SK-MEL-5 (cell line): ENCODE results near the gene KITLG. TPM values are rescaled to one million over a fixed set of nuclear protein-coding genes. Genes with fewer than 3 reads are reported as not detected.

Experiments
- DNase-seq: peaks from one replicate; pipeline ENCODE4 v3.0.0-alpha.2; 2016; ENCODE audit warnings: low read depth, low spot score
- in situ Hi-C: cut with HindIII; loops from 2 replicates; pipeline ENCODE4 v1.10.0; 2016; ENCODE audit warnings: low sequenced_read_pairs, high pct_unique_total_duplicates, low pct_unique_long_range_greater_than_20kb
- total RNA-seq: library from RNA; depleted of rRNA; stranded (reverse); fragments of >200 nt; shearing (Covaris generic); gene quantifications from 2 replicates; pipeline ENCODE4 v1.2.3, GENCODE V29; 2014

Gene KITLG
- total RNA-seq, 1 experiment from 2014 or later = 12.5 TPM

DNA sequence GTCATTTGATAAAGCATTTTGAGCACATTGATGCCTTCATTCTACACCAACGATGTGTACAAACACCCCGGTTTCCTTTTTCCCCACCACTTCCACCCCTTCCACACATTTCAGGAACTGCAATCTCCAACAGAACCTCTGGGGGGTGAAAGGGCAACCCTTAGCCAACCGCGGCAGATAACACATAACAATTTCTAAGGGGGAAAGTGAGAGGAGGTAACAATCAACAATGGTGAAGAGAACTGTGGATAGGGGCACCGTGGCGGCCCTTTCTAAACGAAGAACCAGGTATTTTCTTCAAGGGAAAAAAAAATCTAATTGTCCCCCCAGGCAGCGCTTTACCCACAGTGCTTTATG lies 1.1 kb downstream of the KITLG start:
- DNase-seq = peak; percentile 67
- in situ Hi-C loops = no loop called here

- in situ Hi-C loops = no loop called here
- DNase-seq = peak; percentile 73
These were observed 1.8 kb downstream of the KITLG start for GRCh38 chr12:88578276-88579160.

DNA sequence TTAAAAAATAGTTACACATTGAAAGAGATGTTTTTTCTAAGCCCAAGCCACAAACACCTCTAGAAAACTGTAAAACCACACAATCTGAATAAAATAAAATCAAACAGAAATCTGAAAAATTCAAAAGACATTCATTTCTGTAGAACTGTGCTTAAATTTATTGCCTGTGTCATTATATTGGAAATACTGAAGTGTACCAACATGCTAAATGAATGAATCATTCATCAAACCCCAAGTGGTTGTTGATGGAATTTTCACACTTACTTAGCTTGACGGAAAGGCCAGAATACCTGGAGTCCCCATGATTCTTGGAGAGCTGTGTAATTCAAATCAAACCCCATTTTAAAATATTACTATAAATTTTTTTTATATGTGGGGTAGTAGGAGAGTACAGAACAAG lies 2.7 kb downstream of the KITLG start:
- peak; percentile 52 for DNase-seq
- in situ Hi-C loops = no loop called here

DNA sequence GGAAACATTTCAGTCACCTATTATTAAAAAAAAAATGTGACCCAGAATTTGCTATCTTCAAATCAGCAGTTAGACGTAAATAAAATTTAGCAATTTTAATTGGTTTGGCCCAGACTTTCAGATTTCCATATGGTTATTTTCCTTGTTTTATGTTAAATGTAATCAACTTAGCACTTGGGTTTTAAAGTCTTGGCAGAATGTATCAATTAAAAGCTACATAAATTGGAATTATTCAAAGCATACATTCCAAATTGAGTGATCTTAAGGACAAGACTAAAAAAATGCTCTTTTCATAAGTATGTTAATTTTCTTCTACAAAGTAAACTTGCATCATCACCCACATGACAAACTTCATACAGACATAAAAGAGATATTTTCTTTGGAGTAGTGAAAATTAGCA lies 3.4 kb downstream of the KITLG start:
- no peak for DNase-seq
- in situ Hi-C loops = no loop called here

GRCh38 chr12:88575361-88575970 lies 4.8 kb downstream of the KITLG start:
- no peak for DNase-seq
- in situ Hi-C loops = no loop called here

- in situ Hi-C loops = no loop called here
- DNase-seq = no peak
These were observed 6.0 kb downstream of the KITLG start for GRCh38 chr12:88574278-88574677.

DNA sequence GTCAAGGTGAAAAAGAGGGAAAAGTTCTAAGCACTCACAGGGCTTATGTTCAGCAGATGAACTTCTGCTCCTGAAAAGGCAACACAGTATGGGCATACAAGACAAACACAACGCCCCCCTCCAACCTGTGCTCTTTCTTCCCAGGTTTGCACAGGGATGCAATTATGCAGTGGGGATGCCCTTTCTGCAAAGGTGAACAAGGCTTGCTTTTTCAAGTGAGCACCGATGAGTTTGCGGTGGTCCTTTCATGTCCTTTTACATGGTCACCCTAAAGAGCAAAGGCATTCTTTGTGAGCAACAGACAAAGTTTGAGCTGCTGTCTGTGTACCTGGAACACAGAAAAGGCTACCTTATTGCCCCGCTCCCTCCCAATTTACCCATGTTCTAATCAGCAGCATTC lies 6.7 kb downstream of the KITLG start:
- in situ Hi-C loops = no loop called here
- DNase-seq = no peak

GRCh38 chr12:88572781-88573549 lies 7.3 kb downstream of the KITLG start:
- in situ Hi-C loops = no loop called here
- DNase-seq = no peak

- in situ Hi-C loops = no loop called here
- DNase-seq = no peak
These were observed 8.7 kb downstream of the KITLG start for GRCh38 chr12:88571543-88571942.

DNA sequence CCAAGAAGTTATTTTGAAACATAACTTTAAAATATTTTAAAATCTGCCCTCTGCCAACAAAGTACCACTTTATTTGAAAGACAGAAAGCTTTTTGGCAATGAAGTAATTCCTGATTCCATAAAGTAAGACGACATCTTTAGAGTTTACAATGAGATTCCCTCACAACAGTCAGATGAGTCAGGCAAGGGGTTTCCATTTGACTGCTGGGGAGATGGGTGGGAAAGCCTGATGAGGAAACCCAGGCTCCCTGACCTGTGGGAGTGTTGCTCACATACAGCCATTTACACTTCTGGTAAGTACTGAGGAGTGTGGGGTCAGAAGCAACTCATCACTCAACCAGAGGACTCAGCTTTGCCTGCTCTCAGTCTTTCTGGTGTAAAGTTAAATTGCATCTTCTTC lies 10.2 kb downstream of the KITLG start:
- in situ Hi-C loops = no loop called here
- DNase-seq = no peak

DNA sequence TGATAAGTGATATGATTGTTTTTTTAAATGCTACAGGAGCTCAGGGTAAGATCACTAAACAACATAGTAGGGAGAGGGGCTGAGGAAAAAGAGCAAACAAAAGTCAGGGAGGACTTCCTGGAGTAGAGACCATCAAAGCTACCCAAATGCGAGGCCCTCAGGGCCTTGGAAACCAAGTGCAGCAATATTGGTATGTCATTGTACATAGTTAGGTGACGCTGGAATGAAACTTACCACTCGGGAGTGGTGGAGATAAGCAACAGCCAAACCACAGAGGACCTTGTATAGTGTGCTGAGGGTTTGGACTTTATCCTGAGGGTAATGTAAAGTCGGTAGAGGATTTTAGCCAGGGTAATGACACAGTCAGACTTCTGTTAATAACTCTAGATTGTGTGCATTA lies 13.8 kb downstream of the KITLG start:
- DNase-seq = no peak
- in situ Hi-C loops = no loop called here

DNA sequence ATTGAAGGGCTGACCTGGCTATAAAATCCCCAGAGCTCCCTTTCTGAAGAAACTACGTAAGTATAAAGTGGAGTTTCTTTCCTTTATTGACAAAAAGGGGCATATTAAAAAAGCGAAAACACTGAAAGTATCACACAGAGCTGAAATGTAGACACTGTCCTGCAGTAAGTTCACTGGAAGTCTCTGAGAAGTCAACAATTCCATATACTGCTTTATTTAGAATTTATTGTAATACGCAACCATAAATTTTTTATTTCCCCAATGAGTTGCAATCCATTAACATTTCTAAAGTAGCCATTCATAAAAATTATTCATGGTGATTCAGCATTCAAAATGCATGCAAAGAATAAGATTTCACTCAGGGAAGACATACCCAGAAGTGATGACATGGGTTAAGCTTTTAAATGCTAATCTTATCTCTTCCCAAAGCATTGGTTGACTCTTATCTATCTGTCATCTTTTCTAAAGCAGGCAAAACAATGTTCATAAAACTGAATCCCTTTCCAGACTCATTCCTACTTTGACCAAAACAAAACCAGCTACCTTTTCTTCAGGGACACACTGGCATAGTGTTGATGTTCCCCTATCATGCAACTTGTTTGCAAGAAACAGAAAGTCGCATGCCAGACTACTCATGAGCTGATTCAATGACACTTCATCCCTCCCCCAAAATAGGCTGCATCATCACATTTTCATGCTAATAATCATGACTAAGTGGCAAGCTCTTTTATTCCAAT lies 17.3 kb downstream of the KITLG start:
- no peak for DNase-seq
- in situ Hi-C loops = no loop called here

DNA sequence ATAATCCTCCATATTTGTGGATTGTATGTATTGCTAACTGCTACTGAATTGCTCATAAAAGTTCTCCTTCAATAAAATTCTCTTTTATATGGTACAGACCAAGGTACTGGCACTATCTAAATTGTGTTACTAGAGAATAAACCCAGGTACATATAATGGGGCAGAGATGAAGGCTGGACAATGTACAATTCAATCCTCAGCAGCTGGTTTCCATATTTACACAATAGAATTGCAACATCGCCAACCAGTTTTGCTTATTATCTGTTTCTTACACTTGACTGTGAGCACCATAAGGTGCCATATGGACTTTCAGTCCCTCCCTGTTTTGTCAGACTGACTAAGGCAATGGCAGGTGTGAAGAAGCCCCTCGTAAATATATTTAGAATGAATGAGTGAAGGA lies 18.1 kb downstream of the KITLG start:
- in situ Hi-C loops = no loop called here
- no peak for DNase-seq

DNA sequence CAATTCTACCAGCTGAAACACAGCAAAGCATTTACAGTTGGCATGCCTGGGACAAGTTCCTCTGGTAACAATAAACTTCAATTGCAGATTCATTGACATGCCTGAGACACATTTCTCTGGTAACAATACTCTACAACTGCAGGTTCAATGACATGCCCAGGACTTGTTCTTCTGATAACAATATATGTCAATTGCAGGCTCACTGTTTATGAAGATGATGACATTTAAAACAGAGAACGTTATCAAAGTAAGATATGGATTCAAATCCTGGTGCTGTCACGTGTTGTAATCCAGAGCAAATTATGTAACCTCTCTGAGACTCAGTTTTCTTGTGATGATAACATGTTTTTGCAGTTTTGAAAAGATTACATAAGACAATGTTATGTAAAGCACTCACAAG lies 20.5 kb downstream of the KITLG start:
- in situ Hi-C loops = no loop called here
- DNase-seq = no peak

DNA sequence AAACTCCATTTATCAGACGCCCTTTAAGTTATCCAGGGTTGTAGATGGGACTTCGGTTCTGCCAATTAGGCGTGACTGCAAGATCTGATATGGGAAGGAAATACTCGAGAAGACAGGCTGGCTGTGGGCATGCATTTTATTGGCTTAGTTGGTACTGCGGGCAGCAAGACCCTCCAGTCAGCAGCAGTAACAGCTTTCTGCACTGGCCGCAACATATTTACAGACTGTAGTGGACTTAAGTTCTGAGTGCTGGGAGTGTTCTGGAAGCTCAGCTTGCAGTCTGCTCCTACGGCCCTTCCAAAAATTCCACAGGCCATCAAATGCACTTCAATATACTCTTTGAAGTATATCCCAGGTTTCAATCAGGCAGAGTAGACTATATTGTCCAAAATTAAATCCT lies 21.1 kb downstream of the KITLG start:
- no peak for DNase-seq
- in situ Hi-C loops = no loop called here

DNA sequence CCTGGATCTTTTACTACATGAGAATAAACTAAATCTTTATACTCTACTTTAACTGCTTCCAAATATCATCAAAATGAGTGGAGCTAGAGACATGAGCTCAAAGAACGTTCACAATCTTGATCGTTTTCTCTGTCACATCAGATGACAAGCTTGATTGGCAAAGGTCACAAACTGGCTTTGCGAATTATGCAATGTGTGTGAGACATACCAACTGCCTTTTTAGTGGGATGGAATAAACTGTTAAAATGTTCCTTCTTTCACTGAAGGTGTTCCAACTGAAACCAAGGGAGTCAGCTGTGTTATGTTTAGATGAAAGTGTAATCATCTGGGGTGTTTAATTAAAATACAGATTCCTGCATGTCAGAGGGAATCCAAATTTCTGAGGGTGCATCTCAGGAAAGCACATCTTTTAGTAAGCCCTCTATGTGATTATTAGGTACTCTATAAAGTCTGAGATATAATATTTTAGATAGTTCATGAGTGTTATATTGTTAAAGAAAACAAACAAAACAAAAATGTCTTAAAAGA lies 21.9 kb downstream of the KITLG start:
- in situ Hi-C loops = no loop called here
- DNase-seq = no peak

- in situ Hi-C loops = no loop called here
- no peak for DNase-seq
These were observed 24.0 kb downstream of the KITLG start for GRCh38 chr12:88556213-88556774.
